DMS153 treated with DMSO at 0.1 percent for 48 hours (cell line): Measurements from ENCODE around the gene DMRTC2.

Source experiments
- DNase-seq: peaks from one replicate; lab custom pipeline; 2025; ENCODE audit not compliant: unreplicated experiment; lab: John Stamatoyannopoulos, UW

Gene DMRTC2

GRCh38 chr19:41887711-41888382 lies 43.0 kb downstream of the DMRTC2 start:
- peak; percentile 42 for DNase-seq

GRCh38 chr19:41888926-41889325 lies 44.1 kb downstream of the DMRTC2 start:
- no peak for DNase-seq

DNA sequence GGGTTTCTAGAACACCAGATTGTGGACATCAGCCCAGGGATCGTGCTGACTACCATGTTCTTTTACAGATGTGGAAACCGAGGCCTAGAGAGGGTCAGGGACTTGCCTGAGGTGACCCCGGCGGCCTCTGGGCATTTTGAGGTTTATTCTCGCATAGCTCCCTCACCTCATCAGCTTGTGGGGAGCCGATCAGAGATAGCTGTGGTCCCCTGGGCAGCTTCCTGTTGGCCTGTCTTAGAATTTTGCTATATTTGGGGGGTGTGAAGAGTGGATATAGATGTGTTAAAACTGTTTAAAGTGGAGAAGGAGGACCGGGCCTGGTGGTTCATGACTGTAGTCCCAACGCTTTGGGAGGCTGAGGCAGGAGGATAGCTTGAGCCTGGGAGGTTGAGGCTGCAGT lies 45.1 kb downstream of the DMRTC2 start:
- no peak for DNase-seq

GRCh38 chr19:41890936-41891335 lies 46.1 kb downstream of the DMRTC2 start:
- DNase-seq, result no peak

- no peak for DNase-seq
Measured at GRCh38 chr19:41892173-41892902, 47.5 kb downstream of the DMRTC2 start.

GRCh38 chr19:41893899-41894298 lies 49.1 kb downstream of the DMRTC2 start:
- no peak for DNase-seq

DNA sequence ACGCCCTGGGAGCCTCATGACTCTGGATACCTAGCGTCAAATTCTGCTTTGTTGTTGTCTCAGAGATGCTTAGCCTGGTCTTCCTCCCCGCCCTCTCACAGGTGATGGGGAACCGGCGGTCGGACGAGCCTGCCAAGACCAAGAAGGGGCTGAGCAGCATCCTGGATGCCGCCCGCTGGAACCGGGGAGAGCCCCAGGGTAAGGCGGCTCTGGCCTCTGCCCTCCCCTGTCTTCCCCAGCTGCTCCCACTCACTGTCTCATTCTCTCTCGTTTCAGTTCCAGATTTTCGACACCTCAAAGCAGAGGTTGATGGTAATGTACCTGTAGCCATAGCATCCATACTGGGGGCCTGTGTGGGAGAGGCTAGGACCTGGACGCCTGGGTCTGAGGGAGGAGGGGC lies 49.5 kb downstream of the DMRTC2 start:
- DNase-seq, result no peak

DNA sequence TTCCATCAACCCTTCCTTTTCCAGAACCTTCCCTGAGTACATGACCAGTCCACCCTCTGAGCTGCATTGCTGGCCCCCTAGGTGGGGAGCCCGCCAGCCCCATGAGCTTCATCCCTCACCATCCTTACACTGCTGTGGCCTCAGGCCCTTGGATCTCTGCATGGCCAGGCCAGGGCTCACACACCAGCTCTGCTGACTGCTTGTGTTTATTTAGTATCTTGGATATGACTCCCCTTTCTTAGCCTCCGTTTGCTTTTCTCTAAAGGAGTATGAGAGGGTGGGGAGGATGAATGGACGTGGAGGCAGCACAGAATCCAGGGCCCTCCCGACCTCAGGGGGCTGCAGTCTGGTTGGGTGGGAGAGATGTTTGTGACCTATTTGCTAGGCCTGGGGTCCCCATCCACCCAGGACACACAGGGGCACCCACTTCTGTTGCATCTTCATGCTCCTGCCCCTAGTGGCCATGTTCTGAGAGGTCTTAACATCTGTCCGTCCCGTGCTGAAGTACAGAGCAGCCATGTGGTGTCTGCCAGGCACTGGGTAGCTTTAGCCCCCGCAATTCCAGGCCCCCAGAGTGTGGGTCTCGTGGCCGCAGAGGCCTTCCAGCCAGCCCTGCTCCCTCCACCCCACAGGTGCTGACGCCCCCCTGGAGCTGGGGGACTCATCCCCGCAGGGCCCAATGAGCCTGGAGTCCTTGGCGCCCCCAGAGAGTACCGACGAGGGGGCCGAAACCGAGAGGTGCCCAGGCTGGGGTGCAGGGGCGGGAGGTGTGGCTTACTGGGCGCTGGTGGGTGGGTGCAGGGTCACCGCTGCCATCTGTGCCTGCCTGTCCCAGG lies 51.1 kb downstream of the DMRTC2 start:
- DNase-seq, result no peak

DNA sequence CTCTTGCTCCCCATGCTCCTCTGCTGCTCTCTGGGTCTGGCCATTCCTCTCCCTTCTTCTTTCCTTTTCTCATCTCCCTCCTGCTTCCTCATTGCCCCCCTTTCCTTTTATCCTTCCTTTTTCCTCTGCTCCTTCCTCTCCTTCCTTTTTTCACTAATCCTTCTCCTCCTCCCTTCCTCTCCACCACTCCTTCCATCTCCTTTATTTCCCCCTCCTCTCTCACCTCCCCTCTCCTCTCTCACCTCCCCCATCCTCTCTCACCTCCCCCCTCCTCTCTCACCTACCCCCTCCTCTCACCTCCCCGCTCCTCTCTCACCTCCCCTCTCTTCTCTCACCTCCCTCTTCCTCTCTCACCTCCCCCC lies 51.7 kb downstream of the DMRTC2 start:
- DNase-seq, result no peak

- DNase-seq, result no peak
Measured at GRCh38 chr19:41897181-41897580, 52.3 kb downstream of the DMRTC2 start.

DNA sequence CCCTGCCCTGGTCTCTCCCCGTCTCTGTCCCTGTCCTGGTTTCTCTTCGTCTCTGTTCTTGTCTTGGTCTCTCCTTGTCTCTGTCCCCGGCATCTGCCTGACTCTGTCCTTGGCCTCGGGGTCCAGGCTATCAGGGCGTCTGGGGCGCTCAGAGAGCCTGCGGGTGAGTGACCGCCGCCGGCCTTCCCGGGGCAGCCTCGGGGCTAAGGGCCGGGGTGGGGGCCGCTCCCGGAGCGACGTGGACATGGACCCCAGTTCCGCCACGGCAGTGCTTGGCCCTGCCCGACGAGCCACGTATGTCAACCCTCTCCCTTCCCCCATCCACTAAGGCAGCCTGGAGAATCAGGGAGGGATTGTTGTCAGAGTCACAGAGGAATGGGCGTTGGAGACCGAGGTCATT lies 53.0 kb downstream of the DMRTC2 start:
- DNase-seq, result no peak

DNA sequence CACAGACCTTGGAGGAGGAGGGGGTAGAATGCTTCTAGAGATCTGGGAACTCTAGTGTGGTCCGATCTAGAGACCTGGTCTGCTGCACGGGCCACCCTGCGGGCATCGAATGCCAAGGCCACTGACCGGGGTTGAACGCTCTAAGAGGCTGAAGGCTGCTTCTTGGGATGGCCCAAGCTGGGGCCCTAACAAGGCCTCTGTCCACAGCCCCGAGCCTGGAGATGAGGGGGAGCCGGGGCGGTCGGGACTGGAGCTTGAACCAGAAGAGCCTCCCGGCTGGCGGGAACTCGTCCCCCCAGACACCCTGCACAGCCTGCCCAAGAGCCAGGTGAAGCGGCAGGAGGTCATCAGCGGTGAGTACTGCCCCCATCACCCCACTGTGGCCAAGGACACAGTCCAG lies 53.4 kb downstream of the DMRTC2 start:
- no peak for DNase-seq
